DND-41 (cell line): Measurements from ENCODE around the gene GLT6D1.

ENCODE experiments used
- ATAC-seq: fragments of 200-7000 bp; cut with Tn5 transposase; 3 replicates; pipeline ENCODE4 v1.9.1; 2021; ENCODE audit warnings: low read depth; ENCODE audit not compliant: insufficient read depth
- DNase-seq: peaks from one replicate; pipeline ENCODE4 v3.0.0-alpha.2; 2020
- H2AFZ ChIP-seq: 2 replicates; pipeline ENCODE4 v1.6.0; 2012; ENCODE audit warnings: low read depth, low read length
- H3K27ac ChIP-seq: 2 replicates; pipeline ENCODE4 v1.5.1; 2012; ENCODE audit warnings: low read length, inconsistent platforms
- H3K27me3 ChIP-seq: fragments of 200-600 bp; sonication (generic); 2 replicates; pipeline ENCODE4 v1.6.0; 2012; ENCODE audit warnings: low read length, mild to moderate bottlenecking, inconsistent platforms; ENCODE audit not compliant: insufficient read depth, poor library complexity
- H3K36me3 ChIP-seq: 2 replicates; pipeline ENCODE4 v1.5.1; 2012; ENCODE audit warnings: low read length, inconsistent platforms; ENCODE audit not compliant: insufficient read depth
- H3K4me1 ChIP-seq: 2 replicates; pipeline ENCODE4 v1.5.1; 2012; ENCODE audit warnings: mild to moderate bottlenecking, low read length; ENCODE audit not compliant: insufficient read depth
- H3K4me2 ChIP-seq: 2 replicates; pipeline ENCODE4 v1.6.0; 2012; ENCODE audit warnings: mild to moderate bottlenecking, moderate library complexity, low read length, inconsistent platforms; ENCODE audit not compliant: insufficient read depth
- H3K4me3 ChIP-seq, 2 experiments: fragments of 200-600 bp in 1 of 2; shearing (Covaris generic) in 1 of 2; 2 replicates each; pipeline ENCODE4 v1.5.1; 2012 to 2016; ENCODE audit warnings: inconsistent platforms in 2 of 2, low read length in 2 of 2, mild to moderate bottlenecking in 2 of 2, low read depth in 1 of 2, moderate library complexity in 1 of 2
- H3K79me2 ChIP-seq: 2 replicates; pipeline ENCODE4 v1.6.0; 2012; ENCODE audit warnings: low read length, inconsistent platforms; ENCODE audit not compliant: insufficient read depth
- H3K9ac ChIP-seq: 2 replicates; pipeline ENCODE4 v1.6.0; 2012; ENCODE audit warnings: low read depth, mild to moderate bottlenecking, inconsistent platforms, low read length, moderate library complexity
- H3K9me3 ChIP-seq: 2 replicates; pipeline ENCODE4 v1.5.1; 2012; ENCODE audit warnings: low read length, moderate library complexity, mild to moderate bottlenecking, inconsistent platforms; ENCODE audit not compliant: insufficient read depth, severe bottlenecking
- H4K20me1 ChIP-seq: 2 replicates; pipeline ENCODE4 v1.6.0; 2012; ENCODE audit warnings: low read length; ENCODE audit not compliant: insufficient read depth
- CTCF ChIP-seq: IDR thresholded peaks from 2 replicates; pipeline ENCODE4 v1.5.1; 2012; ENCODE audit warnings: borderline replicate concordance, low read length, moderate library complexity, mild to moderate bottlenecking; ENCODE audit not compliant: poor library complexity, severe bottlenecking; ENCODE audit errors: extremely low read depth
- EZH2 ChIP-seq: IDR thresholded peaks from 3 replicates; pipeline ENCODE4 v1.6.1; 2012; ENCODE audit warnings: borderline replicate concordance, low read depth, mild to moderate bottlenecking, moderate library complexity, low read length, inconsistent platforms; ENCODE audit not compliant: severe bottlenecking

The GLT6D1 gene

GRCh38 chr9:135611875-135612209, 27.5 kb downstream of the GLT6D1 start:
- no peaks in the 10 kb centered on the region for H3K9me3 ChIP-seq
- no peaks in the 10 kb centered on the region for H4K20me1 ChIP-seq
- no peaks in the 10 kb centered on the region for H3K79me2 ChIP-seq
- ATAC-seq: no peak
- H3K4me1 ChIP-seq: no peaks in the 10 kb centered on the region
- TF ChIP-seq EZH2: no peak
- no peak for TF ChIP-seq CTCF
- no peak overlapping the region for H3K4me2 ChIP-seq
- no peaks in the 10 kb centered on the region for H3K36me3 ChIP-seq
- H3K27ac ChIP-seq: no peak overlapping the region
- H2AFZ ChIP-seq: no peak overlapping the region
- no peak overlapping the region for H3K4me3 ChIP-seq
- no peak for DNase-seq
- H3K27me3 ChIP-seq: no peaks in the 10 kb centered on the region
- H3K9ac ChIP-seq: no peak overlapping the region

DNA sequence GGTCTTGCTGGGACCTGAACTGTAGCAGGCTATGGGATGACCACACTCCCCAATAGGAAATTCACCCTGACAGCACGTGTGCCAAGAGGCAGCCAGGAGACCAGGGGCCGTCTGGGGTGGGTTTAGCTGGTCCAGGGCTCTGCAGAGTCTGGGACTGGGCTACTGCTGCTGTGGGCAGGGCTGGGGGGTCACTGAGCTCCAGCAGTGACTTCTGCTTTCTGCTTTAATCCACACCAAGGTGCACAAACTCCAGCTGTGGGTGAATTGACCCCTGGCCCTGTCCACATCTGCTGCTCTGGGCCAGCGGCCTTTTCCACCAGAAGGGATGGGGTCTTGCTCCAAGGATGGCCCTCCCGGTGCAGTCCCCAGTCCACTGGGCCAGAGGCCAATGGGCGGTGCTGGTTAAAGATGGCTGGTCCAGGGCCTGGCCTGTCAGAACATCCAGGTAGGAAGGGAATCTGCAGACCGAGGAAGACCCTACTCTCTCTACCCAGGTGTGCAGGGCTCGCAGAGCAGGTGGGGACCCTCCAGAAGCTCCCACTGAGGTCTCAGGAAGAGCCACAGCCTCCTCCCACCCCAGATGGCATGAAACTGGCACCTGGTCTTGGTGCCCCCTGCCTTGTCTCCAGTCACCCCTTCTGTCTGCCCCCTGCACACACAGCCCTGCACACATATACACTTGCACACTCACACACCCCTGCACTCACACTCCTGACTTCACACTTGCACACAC, 28.0 kb downstream of the GLT6D1 start:
- Histone ChIP-seq H4K20me1 (no peaks in the 10 kb centered on the region), H3K79me2 (no peaks in the 10 kb centered on the region), H2AFZ (no peak overlapping the region), H3K4me2 (no peak overlapping the region), H3K4me1 (no peaks in the 10 kb centered on the region), H3K27me3 (no peaks in the 10 kb centered on the region), H3K9me3 (no peaks in the 10 kb centered on the region), H3K36me3 (no peaks in the 10 kb centered on the region), H3K27ac (no peak overlapping the region), H3K4me3 (no peak overlapping the region), H3K9ac (no peak overlapping the region)
- TF ChIP-seq EZH2 (no peak), CTCF (no peak)
- no peak for ATAC-seq
- no peak for DNase-seq

DNA sequence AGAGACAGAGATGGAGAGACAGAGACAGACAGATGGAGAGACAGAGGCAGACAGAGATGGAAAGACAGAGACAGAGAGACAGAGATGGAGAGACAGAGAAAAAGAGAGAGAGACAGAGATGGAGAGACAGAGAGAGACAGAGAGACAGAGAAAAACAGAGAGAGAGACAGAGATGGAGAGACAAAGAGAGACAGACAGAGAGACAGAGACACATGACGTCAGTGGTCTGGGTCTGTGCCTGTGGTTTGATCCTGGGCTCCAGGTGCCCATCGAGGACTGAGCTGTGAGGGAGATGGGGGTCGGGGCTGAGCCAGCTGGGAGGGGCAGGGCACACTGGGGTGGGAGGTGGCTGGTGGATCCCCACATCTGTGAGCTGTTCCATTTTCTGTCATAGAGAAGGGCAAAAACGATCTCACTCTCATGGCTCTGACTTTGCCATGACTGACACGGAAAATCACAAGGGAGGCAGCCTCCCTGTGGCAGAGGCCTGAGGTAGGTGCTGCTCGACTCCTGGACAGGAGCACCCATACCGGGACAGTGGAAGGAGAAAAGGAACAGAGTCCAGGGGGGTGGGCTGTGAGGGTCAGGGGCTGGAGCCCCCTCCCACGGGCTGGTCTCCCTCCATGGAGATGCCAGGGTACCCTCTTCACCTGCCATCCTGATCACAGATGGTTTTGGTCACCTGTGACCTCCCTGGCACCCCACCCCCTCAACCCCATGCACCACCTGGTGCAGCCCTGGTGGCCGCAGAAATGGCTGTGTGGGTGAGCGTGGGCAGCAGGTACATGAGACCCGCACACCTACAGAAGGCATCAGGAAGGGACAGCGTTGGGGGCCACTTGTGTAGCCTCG, 28.8 kb downstream of the GLT6D1 start:
- no peak for ATAC-seq
- Histone ChIP-seq H3K9ac (no peak overlapping the region), H3K4me2 (no peak overlapping the region)

More for the DNA sequence above, 28.8 kb downstream of the GLT6D1 start:
- no peak for DNase-seq
- Histone ChIP-seq H3K27ac (no peak overlapping the region), H3K4me1 (no peaks in the 10 kb centered on the region), H3K79me2 (no peaks in the 10 kb centered on the region), H3K9me3 (no peaks in the 10 kb centered on the region), H4K20me1 (no peaks in the 10 kb centered on the region), H3K36me3 (no peaks in the 10 kb centered on the region), H3K4me3 (no peak overlapping the region), H3K27me3 (no peaks in the 10 kb centered on the region), H2AFZ (no peak overlapping the region)
- TF ChIP-seq EZH2 (no peak), CTCF (no peak)
